Measurements from ENCODE around the gene ZDHHC11B.

DNA sequence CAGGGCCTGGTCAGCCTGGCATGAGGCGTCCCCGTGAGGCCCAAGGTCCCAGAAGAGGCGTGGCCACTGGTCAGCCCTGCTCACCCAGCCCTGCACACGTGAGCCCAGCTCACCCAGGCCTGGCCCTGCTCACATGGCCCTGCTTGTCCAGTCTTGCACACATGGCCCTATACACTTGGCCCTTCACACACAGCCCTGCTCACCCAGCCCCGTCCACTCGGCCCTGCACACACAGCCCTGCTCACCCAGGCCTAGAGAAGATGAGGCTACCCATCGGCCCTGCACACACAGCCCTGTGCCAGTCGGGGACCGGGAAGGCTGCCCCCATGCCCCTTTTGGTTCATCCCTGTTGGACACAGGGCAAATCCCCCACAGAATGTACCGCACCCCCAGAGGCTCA is 28.4 kb downstream of the ZDHHC11B start:
- TF ChIP-seq, protein P1, sequence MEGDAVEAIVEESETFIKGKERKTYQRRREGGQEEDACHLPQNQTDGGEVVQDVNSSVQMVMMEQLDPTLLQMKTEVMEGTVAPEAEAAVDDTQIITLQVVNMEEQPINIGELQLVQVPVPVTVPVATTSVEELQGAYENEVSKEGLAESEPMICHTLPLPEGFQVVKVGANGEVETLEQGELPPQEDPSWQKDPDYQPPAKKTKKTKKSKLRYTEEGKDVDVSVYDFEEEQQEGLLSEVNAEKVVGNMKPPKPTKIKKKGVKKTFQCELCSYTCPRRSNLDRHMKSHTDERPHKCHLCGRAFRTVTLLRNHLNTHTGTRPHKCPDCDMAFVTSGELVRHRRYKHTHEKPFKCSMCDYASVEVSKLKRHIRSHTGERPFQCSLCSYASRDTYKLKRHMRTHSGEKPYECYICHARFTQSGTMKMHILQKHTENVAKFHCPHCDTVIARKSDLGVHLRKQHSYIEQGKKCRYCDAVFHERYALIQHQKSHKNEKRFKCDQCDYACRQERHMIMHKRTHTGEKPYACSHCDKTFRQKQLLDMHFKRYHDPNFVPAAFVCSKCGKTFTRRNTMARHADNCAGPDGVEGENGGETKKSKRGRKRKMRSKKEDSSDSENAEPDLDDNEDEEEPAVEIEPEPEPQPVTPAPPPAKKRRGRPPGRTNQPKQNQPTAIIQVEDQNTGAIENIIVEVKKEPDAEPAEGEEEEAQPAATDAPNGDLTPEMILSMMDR (IDR thresholded peaks at IDR 0.05): no peak
- TF ChIP-seq POLR2A (IDR thresholded peaks at IDR 0.05): no peak

Data from prostate gland (tissue), 2 donors.